NCI-H524 treated with DMSO at 0.1 percent for 48 hours (cell line): ENCODE data around the gene NFE2.
"Not testable (repeated sequence)": the region's sequence is repeated elsewhere in the genome, so short reads cannot be mapped to it uniquely, and the experiment has no call there.

Experiments
- DNase-seq: peaks from one replicate; lab custom pipeline; 2025; lab: John Stamatoyannopoulos, UW

Gene NFE2

GRCh38 chr12:54306925-54307741 lies 6.3 kb upstream of the NFE2 start:
- no peak for DNase-seq

GRCh38 chr12:54304187-54304810 lies 3.5 kb upstream of the NFE2 start:
- DNase-seq, result no peak

- no peak for DNase-seq
Observed at GRCh38 chr12:54303640-54304039, 2.8 kb upstream of the NFE2 start.

GRCh38 chr12:54301428-54302048 lies 723 bp upstream of the NFE2 start:
- no peak for DNase-seq

- DNase-seq, result no peak
Observed at GRCh38 chr12:54300225-54300731, 537 bp downstream of the NFE2 start.

- DNase-seq, result no peak
Observed at GRCh38 chr12:54299515-54300224, 1.1 kb downstream of the NFE2 start.

- no peak for DNase-seq
Observed at GRCh38 chr12:54298904-54299303, 1.9 kb downstream of the NFE2 start.

GRCh38 chr12:54296393-54297099 lies 4.3 kb downstream of the NFE2 start:
- DNase-seq, result no peak

GRCh38 chr12:54294953-54295566 lies 5.8 kb downstream of the NFE2 start:
- DNase-seq, result no peak

GRCh38 chr12:54294152-54294952 lies 6.5 kb downstream of the NFE2 start:
- no peak for DNase-seq

GRCh38 chr12:54292931-54293241 lies 7.9 kb downstream of the NFE2 start:
- DNase-seq, result no peak

GRCh38 chr12:54292083-54292930 lies 8.5 kb downstream of the NFE2 start:
- no peak for DNase-seq

GRCh38 chr12:54287261-54288157 lies 13.3 kb downstream of the NFE2 start:
- peak; percentile 65 for DNase-seq

GRCh38 chr12:54286042-54287030 lies 14.5 kb downstream of the NFE2 start:
- DNase-seq, result no peak

GRCh38 chr12:54285150-54286041 lies 15.4 kb downstream of the NFE2 start:
- no peak for DNase-seq

- not testable (repeated sequence) for DNase-seq
Observed at GRCh38 chr12:54284070-54284780, 16.6 kb downstream of the NFE2 start.
